Glutamatergic neuron (in vitro differentiated cells): ENCODE measurements around the gene MBTD1. TPM values are rescaled to one million over a fixed set of nuclear protein-coding genes. Genes with fewer than 3 reads are reported as not detected.
"Not testable (repeated sequence)": the region's sequence is repeated elsewhere in the genome, so short reads cannot be mapped to it uniquely, and the experiment has no call there.

Source experiments
- DNase-seq: peaks from one replicate; pipeline ENCODE4 v3.0.0; 2022
- H3K27ac Mint-ChIP-seq: one replicate; pipeline ENCODE4 v1.8.0; 2020; ENCODE audit warnings: mild to moderate bottlenecking, mixed read lengths, inconsistent platforms; ENCODE audit not compliant: unreplicated experiment
- H3K27me3 Mint-ChIP-seq: one replicate; pipeline ENCODE4 v1.8.0; 2020; ENCODE audit warnings: mild to moderate bottlenecking, moderate library complexity, mixed read lengths, inconsistent platforms; ENCODE audit not compliant: unreplicated experiment
- H3K36me3 Mint-ChIP-seq: one replicate; pipeline ENCODE4 v1.8.0; 2020; ENCODE audit warnings: mild to moderate bottlenecking, mixed read lengths, inconsistent platforms; ENCODE audit not compliant: unreplicated experiment
- H3K4me1 Mint-ChIP-seq: one replicate; pipeline ENCODE4 v1.8.0; 2020; ENCODE audit warnings: mild to moderate bottlenecking, low read depth, mixed read lengths, inconsistent platforms; ENCODE audit not compliant: unreplicated experiment
- H3K4me3 Mint-ChIP-seq: one replicate; pipeline ENCODE4 v1.8.0; 2020; ENCODE audit warnings: mild to moderate bottlenecking, mixed read lengths, inconsistent platforms; ENCODE audit not compliant: unreplicated experiment
- H3K9me3 Mint-ChIP-seq: one replicate; pipeline ENCODE4 v1.8.0; 2020; ENCODE audit warnings: mild to moderate bottlenecking, moderate library complexity, mixed read lengths, inconsistent platforms; ENCODE audit not compliant: unreplicated experiment
- CTCF ChIP-seq: fragments of 200-600 bp; sonication (generic); IDR thresholded peaks from one replicate; pipeline ENCODE4 v1.5.0; 2021; ENCODE audit not compliant: partially characterized antibody, unreplicated experiment
- total RNA-seq: library from RNA; stranded (reverse); fragmentation: NEBNext Ultra II Directional; extraction: Animal tissue kit (Norgen Biotek cat#: 25700); gene quantifications from one replicate; pipeline ENCODE4 v1.2.1, GENCODE V29; 2021; ENCODE audit not compliant: unreplicated experiment

The MBTD1 gene
- total RNA-seq, 1 donor from 2014 or later: 32.3 TPM

GRCh38 chr17:51270636-51271035, 10.8 kb upstream of the MBTD1 start:
- H3K4me3 Mint-ChIP-seq: no peak overlapping the region
- no peaks in the 10 kb centered on the region for H3K36me3 Mint-ChIP-seq
- H3K9me3 Mint-ChIP-seq: no peaks in the 10 kb centered on the region
- no peak for DNase-seq
- no peak for TF ChIP-seq CTCF
- no peaks in the 10 kb centered on the region for H3K4me1 Mint-ChIP-seq
- no peak overlapping the region for H3K27ac Mint-ChIP-seq
- H3K27me3 Mint-ChIP-seq: no peaks in the 10 kb centered on the region

- DNase-seq: no peak
- Mint-ChIP-seq H3K4me3 (no peak overlapping the region), H3K27ac (no peak overlapping the region), H3K36me3 (no peaks in the 10 kb centered on the region), H3K4me1 (no peaks in the 10 kb centered on the region), H3K9me3 (no peaks in the 10 kb centered on the region), H3K27me3 (no peaks in the 10 kb centered on the region)
- TF ChIP-seq CTCF: no peak
Observed at GRCh38 chr17:51269991-51270390, 10.1 kb upstream of the MBTD1 start.

GRCh38 chr17:51264466-51264865, 4.6 kb upstream of the MBTD1 start:
- DNase-seq, H3K9me3 Mint-ChIP-seq, H3K27me3 Mint-ChIP-seq, H3K27ac Mint-ChIP-seq, H3K36me3 Mint-ChIP-seq, H3K4me1 Mint-ChIP-seq, H3K4me3 Mint-ChIP-seq: not testable (repeated sequence)

- no peaks in the 10 kb centered on the region for H3K36me3 Mint-ChIP-seq
- H3K27me3 Mint-ChIP-seq: peaks cover 10% of the 10 kb centered on the region
- no peak for DNase-seq
- peaks cover 15% of the 10 kb centered on the region for H3K4me1 Mint-ChIP-seq
- peaks cover 9% of the 10 kb centered on the region for H3K9me3 Mint-ChIP-seq
- H3K4me3 Mint-ChIP-seq: peak overlapping the region; percentile 27
- no peak for TF ChIP-seq CTCF
- no peak overlapping the region for H3K27ac Mint-ChIP-seq
Observed at GRCh38 chr17:51263006-51263405, 3.2 kb upstream of the MBTD1 start.

- Mint-ChIP-seq H3K27ac (peak overlapping the region; percentile 29), H3K4me3 (peak overlapping the region; percentile 85), H3K36me3 (no peaks in the 10 kb centered on the region), H3K4me1 (peaks cover 18% of the 10 kb centered on the region), H3K27me3 (peaks cover 10% of the 10 kb centered on the region), H3K9me3 (peaks cover 11% of the 10 kb centered on the region)
- DNase-seq: peak; percentile 90
- no peak for TF ChIP-seq CTCF
Observed at GRCh38 chr17:51261024-51261963, 1.4 kb upstream of the MBTD1 start.
